GM19468 (cell line): ENCODE data around the gene ALG6.
"Not testable (repeated sequence)": the region's sequence is repeated elsewhere in the genome, so short reads cannot be mapped to it uniquely, and the experiment has no call there.

ENCODE experiments used
- ATAC-seq: cut with Tn5 transposase; IDR thresholded peaks from one replicate; pipeline ENCODE4 v1.9.1; 2021; ENCODE audit warnings: mild to moderate bottlenecking, moderate library complexity, moderate number of reproducible peaks; ENCODE audit not compliant: unreplicated experiment; ENCODE audit errors: extremely low read depth

The ALG6 gene

GRCh38 chr1:63327417-63328054 is 39.9 kb upstream of the ALG6 start:
- ATAC-seq, result no peak

GRCh38 chr1:63328122-63328521 is 39.3 kb upstream of the ALG6 start:
- ATAC-seq, result no peak

- ATAC-seq, result no peak
These were observed 38.6 kb upstream of the ALG6 start for GRCh38 chr1:63328781-63329180.

DNA sequence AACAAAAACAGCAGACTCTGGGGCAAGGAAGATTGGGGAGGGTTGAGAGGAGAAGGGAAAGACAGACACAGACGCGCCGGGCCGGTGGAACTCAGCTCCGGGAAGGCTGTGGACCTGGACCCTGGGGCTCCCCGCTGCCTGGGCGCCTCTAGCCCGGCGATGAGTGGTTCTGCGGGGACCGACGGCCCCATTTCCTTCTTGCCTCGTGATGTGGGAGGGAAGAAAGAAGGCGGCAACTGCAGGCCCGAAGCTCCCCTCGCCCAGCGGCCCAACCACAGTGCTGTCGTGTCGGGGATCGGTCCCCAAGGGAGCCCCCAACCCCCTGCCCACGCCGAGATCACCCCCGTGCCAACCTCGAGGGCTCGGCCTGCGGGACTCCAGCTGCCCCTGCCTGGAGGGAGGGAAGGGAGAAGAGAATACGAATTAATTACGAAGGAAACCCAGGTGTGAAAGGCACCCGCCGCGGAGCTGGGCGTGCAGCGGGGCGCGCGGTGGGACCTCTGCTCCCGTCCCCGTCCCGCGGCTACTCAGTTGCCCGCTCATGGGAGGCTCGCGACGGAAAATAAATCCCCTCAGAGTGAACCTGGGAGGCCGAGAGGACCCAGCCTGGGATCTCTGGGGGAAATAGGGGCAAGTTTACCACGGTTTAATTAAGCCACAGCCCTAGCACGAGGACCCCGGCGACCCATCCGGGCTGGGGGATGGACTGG is 37.7 kb upstream of the ALG6 start:
- ATAC-seq, result no peak

- no peak for ATAC-seq
These were observed 37.0 kb upstream of the ALG6 start for GRCh38 chr1:63330331-63330916.

DNA sequence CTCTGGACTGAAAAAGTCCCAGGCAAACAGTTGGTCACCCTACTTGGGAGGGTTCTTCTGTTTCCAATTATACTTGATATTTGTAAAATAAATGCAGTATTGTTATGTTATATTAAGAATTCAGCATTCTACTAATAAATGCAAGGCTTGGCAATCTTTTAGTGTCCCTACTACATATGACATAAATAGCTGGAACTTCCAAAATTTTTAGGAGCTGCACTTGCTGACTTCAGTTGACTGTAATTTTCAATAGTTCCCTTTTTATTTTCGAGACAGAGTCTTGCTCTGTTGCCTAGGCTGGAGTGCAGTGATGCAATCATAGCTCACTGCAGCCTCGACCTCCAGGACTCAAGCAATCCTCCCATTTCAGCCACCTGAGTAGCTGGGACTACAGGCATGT is 25.0 kb upstream of the ALG6 start:
- no peak for ATAC-seq

- no peak for ATAC-seq
These were observed 23.5 kb upstream of the ALG6 start for GRCh38 chr1:63343922-63344321.

DNA sequence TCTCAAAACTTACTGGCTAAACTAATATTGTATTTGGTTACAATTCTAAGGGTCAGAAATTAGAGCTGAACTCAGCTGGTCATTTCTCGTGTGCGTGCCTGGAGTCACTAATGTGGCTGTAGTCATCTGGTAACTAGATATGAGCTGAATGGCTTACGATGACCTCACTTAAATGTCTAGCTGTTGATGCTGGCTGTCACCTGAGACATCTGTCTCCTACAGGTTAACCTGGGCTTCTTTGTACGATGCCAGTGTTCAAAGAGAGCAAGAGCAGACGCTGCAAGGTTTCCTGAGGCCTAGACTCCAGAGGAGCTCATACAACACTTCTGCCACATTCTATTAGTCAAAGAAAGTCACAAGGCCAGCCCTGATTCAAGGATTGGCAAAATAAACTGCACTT is 17.1 kb upstream of the ALG6 start:
- ATAC-seq, result no peak

DNA sequence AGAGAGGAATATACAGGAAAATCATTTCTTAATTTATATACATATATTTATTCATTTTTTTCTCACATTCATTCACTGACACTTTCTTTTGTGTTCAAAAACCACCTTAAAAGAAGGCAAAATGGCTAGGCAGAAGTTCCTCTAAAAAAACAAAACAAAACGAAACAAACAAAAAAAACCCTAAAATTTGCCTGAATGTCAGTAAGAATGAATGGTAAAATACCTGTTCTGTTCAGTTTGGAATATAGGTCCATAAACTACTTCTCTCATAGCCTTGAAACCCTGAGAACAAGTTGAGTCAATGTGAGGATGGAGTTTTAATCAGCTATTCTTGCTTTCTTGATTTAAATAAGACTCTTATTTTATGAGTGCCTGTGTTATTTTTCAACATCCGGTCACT is 14.7 kb upstream of the ALG6 start:
- ATAC-seq, result no peak

DNA sequence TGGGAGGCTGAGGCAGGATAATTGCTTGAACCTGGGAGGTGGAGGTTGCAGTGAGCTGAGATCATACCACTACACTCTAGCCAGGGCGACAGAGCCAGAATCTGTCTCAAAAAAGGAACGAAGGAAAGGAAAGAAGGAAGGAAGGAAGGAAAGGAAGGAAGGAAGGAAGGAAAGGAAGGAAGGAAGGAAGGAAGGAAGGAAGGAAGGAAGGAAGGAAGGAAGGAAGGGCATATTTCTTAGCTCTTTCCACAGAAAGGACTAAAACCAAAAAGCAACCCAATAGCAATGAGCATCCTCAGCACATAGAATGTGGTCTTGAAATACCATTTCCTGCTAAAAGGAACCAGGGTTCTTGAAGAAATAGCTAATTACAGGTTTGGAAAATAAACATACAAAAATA is 11.2 kb upstream of the ALG6 start:
- not testable (repeated sequence) for ATAC-seq

- ATAC-seq, result no peak
These were observed 7.9 kb upstream of the ALG6 start for GRCh38 chr1:63359561-63359960.

- ATAC-seq, result no peak
These were observed 5.4 kb upstream of the ALG6 start for GRCh38 chr1:63362073-63362472.

DNA sequence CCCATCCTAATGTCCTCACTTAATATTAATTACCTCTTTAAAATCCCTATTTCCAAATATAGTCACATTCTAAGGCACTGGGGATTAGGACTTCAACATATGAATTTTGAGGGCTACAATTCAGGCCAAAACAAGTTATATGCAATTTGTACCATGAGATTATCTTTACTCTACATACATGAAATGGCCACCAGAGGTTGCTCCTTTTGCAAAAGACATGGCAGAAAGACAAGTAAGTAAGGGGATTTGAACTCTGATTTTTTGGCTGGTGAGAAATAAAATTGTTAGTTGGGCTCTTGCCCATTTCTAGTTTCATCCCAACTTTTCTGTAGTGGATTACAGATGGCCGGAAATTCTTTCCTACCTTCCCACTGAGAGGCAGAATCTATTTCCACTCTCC is 4.8 kb upstream of the ALG6 start:
- ATAC-seq, result no peak

DNA sequence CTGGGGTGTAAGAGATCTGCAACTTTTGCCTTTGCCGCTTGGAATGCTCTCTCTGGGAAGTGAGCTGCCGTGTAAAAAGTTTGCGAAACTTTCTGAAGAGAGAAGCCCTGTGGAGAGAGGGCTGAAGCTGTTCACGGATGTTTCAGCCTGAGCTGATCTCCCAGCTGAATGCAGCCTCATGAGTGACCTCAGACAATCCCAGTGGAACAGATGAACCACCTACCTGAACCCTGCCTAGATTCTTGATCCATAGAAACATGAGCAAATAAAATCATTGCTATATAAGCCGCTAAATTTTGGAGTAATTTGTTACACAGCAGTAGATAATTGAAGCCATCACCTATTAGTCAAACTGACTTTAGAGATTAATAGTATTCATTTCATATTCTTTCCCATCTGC is 4.4 kb upstream of the ALG6 start:
- ATAC-seq, result no peak

DNA sequence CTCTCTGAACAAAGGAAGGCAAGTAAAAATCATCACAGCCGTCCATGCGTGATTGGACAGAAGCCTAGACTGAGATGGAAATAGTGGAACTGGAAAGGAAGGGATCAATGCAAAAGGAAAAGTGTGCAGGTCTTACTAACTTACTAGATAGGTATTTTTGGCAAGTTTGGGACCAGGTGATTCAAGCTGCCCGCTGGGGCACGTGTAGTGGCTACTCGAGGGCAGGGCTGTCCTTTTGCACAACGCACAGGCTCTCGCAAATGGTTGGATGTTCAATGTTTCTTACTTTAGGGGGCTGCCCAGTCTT is 566 bp upstream of the ALG6 start:
- ATAC-seq, result no peak

DNA sequence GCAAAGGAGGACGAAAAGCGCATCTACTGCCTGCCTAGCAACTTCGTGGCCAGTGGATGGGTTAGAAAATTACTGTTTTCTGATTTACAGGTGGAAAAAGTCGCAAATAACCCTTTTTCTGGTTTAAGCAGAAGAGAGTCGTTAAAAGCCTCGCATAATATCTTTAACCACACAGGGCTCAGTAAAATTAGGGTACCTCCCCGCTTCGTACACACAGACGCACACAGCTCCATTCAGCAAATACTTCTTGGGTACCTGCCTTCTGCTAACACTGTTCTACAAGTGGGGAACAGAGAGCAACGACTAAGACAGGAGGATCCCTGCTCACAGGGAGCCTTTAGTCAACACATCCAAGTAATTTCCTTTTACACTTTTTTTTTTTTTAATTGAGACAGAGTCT is 704 bp downstream of the ALG6 start:
- no peak for ATAC-seq

- ATAC-seq, result no peak
These were observed 12.2 kb downstream of the ALG6 start for GRCh38 chr1:63379583-63379982.

- no peak for ATAC-seq
These were observed 14.3 kb downstream of the ALG6 start for GRCh38 chr1:63381741-63382140.

DNA sequence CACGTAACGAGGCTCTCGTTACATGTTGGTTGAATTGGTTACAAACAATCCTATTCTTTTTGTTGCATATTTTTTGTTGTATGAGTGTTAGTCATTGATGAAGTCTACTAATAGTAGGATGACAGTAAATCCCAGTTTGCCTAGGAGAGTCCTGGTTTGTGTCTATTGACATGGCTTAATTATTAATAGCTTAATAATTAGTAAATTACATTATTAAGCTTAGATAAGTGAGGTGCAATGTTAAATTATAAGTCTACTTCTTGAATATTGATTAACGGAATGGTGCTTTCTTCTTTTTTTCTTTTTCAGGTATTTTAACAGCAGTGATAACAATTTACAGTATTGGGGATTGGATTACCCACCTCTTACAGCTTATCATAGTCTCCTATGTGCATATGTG is 34.5 kb downstream of the ALG6 start:
- ATAC-seq, result no peak

- no peak for ATAC-seq
These were observed 36.0 kb downstream of the ALG6 start for GRCh38 chr1:63403386-63403785.

- no peak for ATAC-seq
These were observed 37.6 kb downstream of the ALG6 start for GRCh38 chr1:63405021-63405420.

- no peak for ATAC-seq
These were observed 38.6 kb downstream of the ALG6 start for GRCh38 chr1:63405987-63406386.
